Type B pancreatic cell (in vitro differentiated cells): ENCODE measurements around the gene KY. TPM values are rescaled to one million over a fixed set of nuclear protein-coding genes. Genes with fewer than 3 reads are reported as not detected.

Experiments used
- DNase-seq: peaks from one replicate; pipeline ENCODE4 v3.0.0; 2021; ENCODE audit warnings: mixed read lengths; ENCODE audit not compliant: unreplicated experiment; ENCODE audit errors: extremely low spot score
- H3K27ac Mint-ChIP-seq: 2 replicates; pipeline ENCODE4 v1.8.0; 2021; ENCODE audit warnings: mild to moderate bottlenecking, mixed read lengths
- H3K27me3 Mint-ChIP-seq: 2 replicates; pipeline ENCODE4 v1.8.0; 2021; ENCODE audit warnings: mixed read lengths
- H3K36me3 Mint-ChIP-seq: 2 replicates; pipeline ENCODE4 v1.8.0; 2021; ENCODE audit warnings: mixed read lengths
- H3K4me1 Mint-ChIP-seq: one replicate; pipeline ENCODE4 v1.8.0; 2021; ENCODE audit warnings: mixed read lengths; ENCODE audit not compliant: unreplicated experiment
- H3K4me3 Mint-ChIP-seq: 2 replicates; pipeline ENCODE4 v1.8.0; 2021; ENCODE audit warnings: mild to moderate bottlenecking, mixed read lengths
- H3K9me3 Mint-ChIP-seq: 2 replicates; pipeline ENCODE4 v1.8.0; 2021; ENCODE audit warnings: mixed read lengths
- CTCF ChIP-seq: fragments of 200-600 bp; sonication (generic); conservative IDR thresholded peaks from 2 replicates; pipeline ENCODE4 v1.5.0; 2021; ENCODE audit warnings: antibody characterized with exemption, mild to moderate bottlenecking
- total RNA-seq: library from RNA; stranded (reverse); gene quantifications from 2 replicates; pipeline ENCODE4 v1.2.1, GENCODE V29; 2021; ENCODE audit warnings: low replicate concordance

KY gene
- total RNA-seq, 1 donor from 2014 or later = 0.58 TPM

- Mint-ChIP-seq H3K4me3 (no peak overlapping the region), H3K9me3 (peaks cover 15% of the 10 kb centered on the region), H3K4me1 (no peaks in the 10 kb centered on the region), H3K27ac (no peak overlapping the region), H3K27me3 (peaks cover 23% of the 10 kb centered on the region), H3K36me3 (no peaks in the 10 kb centered on the region)
- no peak for DNase-seq
- no peak for TF ChIP-seq CTCF
These were observed 27.1 kb upstream of the KY start for GRCh38 chr3:134677987-134678308.

GRCh38 chr3:134677196-134677986, 26.6 kb upstream of the KY start:
- TF ChIP-seq CTCF = peak; percentile 65
- Mint-ChIP-seq H3K27me3 (peaks cover 26% of the 10 kb centered on the region), H3K4me3 (no peak overlapping the region), H3K36me3 (no peaks in the 10 kb centered on the region), H3K27ac (no peak overlapping the region), H3K4me1 (no peaks in the 10 kb centered on the region), H3K9me3 (peaks cover 16% of the 10 kb centered on the region)
- no peak for DNase-seq

GRCh38 chr3:134675726-134676256, 25.0 kb upstream of the KY start:
- no peak for DNase-seq
- Mint-ChIP-seq H3K36me3 (no peaks in the 10 kb centered on the region), H3K9me3 (peaks cover 16% of the 10 kb centered on the region), H3K27me3 (peaks cover 30% of the 10 kb centered on the region), H3K27ac (no peak overlapping the region), H3K4me1 (no peaks in the 10 kb centered on the region), H3K4me3 (no peak overlapping the region)
- TF ChIP-seq CTCF = no peak

GRCh38 chr3:134672571-134672970, 21.7 kb upstream of the KY start:
- Mint-ChIP-seq H3K36me3 (no peaks in the 10 kb centered on the region), H3K27me3 (peaks cover 23% of the 10 kb centered on the region), H3K27ac (no peak overlapping the region), H3K4me1 (no peaks in the 10 kb centered on the region), H3K9me3 (peaks cover 16% of the 10 kb centered on the region), H3K4me3 (no peak overlapping the region)
- no peak for TF ChIP-seq CTCF
- no peak for DNase-seq

GRCh38 chr3:134667956-134668355, 17.1 kb upstream of the KY start:
- no peak for DNase-seq
- Mint-ChIP-seq H3K9me3 (peaks cover under 1% of the 10 kb centered on the region), H3K36me3 (no peaks in the 10 kb centered on the region), H3K4me3 (no peak overlapping the region), H3K27me3 (peaks cover 26% of the 10 kb centered on the region), H3K27ac (no peak overlapping the region), H3K4me1 (no peaks in the 10 kb centered on the region)
- TF ChIP-seq CTCF = no peak
